Measurements from ENCODE around the gene SMIM35. TPM values are rescaled to one million over a fixed set of nuclear protein-coding genes. Genes with fewer than 3 reads are reported as not detected.

The SMIM35 gene
- total RNA-seq, 4 donors from 2014 or later = not detected

GRCh38 chr11:118042796-118043195, 44.0 kb downstream of the SMIM35 start:
- DNase-seq (ENCODE audit: low spot score in 2 of 2) = no peak
- intact Hi-C loops (cut with DNase I; ENCODE audit: low total_unique reads) = loop anchor here (10.0 kb wide), 1 partner anchor 218 kb away; the partner anchor contains the start of gene FXYD2

GRCh38 chr11:118042141-118042540, 44.6 kb downstream of the SMIM35 start:
- no peak for TF ChIP-seq POLR2A (IDR thresholded peaks at IDR 0.05)
- no peak for TF ChIP-seq CTCF (IDR thresholded peaks at IDR 0.05)
- H3K4me3 ChIP-seq (ENCODE audit: low read depth, poor library complexity, severe bottlenecking) = no peak overlapping the region
- intact Hi-C loops (cut with DNase I; ENCODE audit: low total_unique reads) = loop anchor here (10.0 kb wide), 1 partner anchor 217 kb away; the partner anchor contains the start of gene FXYD2
- no peak for DNase-seq (ENCODE audit: low spot score in 2 of 2)
- WGBS, 2 donors = 65 to 72% methylated on average over 1 of the region's 1 CpG

More at GRCh38 chr11:118042796-118043195, 44.0 kb downstream of the SMIM35 start:
- H3K4me3 ChIP-seq (ENCODE audit: low read depth, poor library complexity, severe bottlenecking) = no peak overlapping the region
- TF ChIP-seq CTCF (IDR thresholded peaks at IDR 0.05) (no peak), POLR2A (IDR thresholded peaks at IDR 0.05) (no peak)
- WGBS, 2 donors = 57 to 58% methylated on average over 4 of the region's 4 CpGs

GRCh38 chr11:118033443-118033842, 53.3 kb downstream of the SMIM35 start:
- H3K4me3 ChIP-seq (ENCODE audit: low read depth, poor library complexity, severe bottlenecking) = no peak overlapping the region
- DNase-seq (ENCODE audit: low spot score in 2 of 2) = no peak
- 63 to 73% methylated on average over 4 of the region's 4 CpGs for WGBS, 2 donors
- TF ChIP-seq CTCF (IDR thresholded peaks at IDR 0.05) (no peak), POLR2A (IDR thresholded peaks at IDR 0.05) (no peak)
- intact Hi-C loops (cut with DNase I; ENCODE audit: low total_unique reads) = no loop called here

- 67 to 72% methylated on average over 3 of the region's 3 CpGs for WGBS, 2 donors
- no peak overlapping the region for H3K4me3 ChIP-seq (ENCODE audit: low read depth, poor library complexity, severe bottlenecking)
- TF ChIP-seq CTCF (IDR thresholded peaks at IDR 0.05) (no peak), POLR2A (IDR thresholded peaks at IDR 0.05) (no peak)
- intact Hi-C loops (cut with DNase I; ENCODE audit: low total_unique reads) = no loop called here
- no peak for DNase-seq (ENCODE audit: low spot score in 2 of 2)
These were observed 58.1 kb downstream of the SMIM35 start for GRCh38 chr11:118028626-118029025.

- intact Hi-C loops (cut with DNase I; ENCODE audit: low total_unique reads) = no loop called here
- TF ChIP-seq CTCF (IDR thresholded peaks at IDR 0.05) = no peak
- no peak for TF ChIP-seq POLR2A (IDR thresholded peaks at IDR 0.05)
- 82 to 88% methylated on average over 4 of the region's 4 CpGs for WGBS, 2 donors
- H3K4me3 ChIP-seq (ENCODE audit: low read depth, poor library complexity, severe bottlenecking) = no peak overlapping the region
- DNase-seq (ENCODE audit: low spot score in 2 of 2) = no peak
These were observed 59.1 kb downstream of the SMIM35 start for GRCh38 chr11:118027694-118028093.

GRCh38 chr11:118021146-118021545, 65.6 kb downstream of the SMIM35 start:
- H3K4me3 ChIP-seq (ENCODE audit: low read depth, poor library complexity, severe bottlenecking) = no peak overlapping the region
- DNase-seq (ENCODE audit: low spot score in 2 of 2) = no peak
- TF ChIP-seq CTCF (IDR thresholded peaks at IDR 0.05) (no peak), POLR2A (IDR thresholded peaks at IDR 0.05) (no peak)
- intact Hi-C loops (cut with DNase I; ENCODE audit: low total_unique reads) = no loop called here
- WGBS, 2 donors = 95% methylated on average over 1 of the region's 1 CpG
